Neural cell (in vitro differentiated cells): ENCODE measurements around the gene PSMC3. TPM values are rescaled to one million over a fixed set of nuclear protein-coding genes. Genes with fewer than 3 reads are reported as not detected.

Experiments used
- H2AFZ ChIP-seq: fragments of 200-600, 300-800 bp; sonication (generic), shearing (Covaris generic); 2 replicates; pipeline ENCODE4 v1.6.0; 2014; ENCODE audit warnings: low read depth, mild to moderate bottlenecking, antibody characterized with exemption, low read length, moderate library complexity
- H3F3A ChIP-seq: fragments of 200-600 bp; shearing (Covaris generic); 2 replicates; pipeline ENCODE4 v1.6.1; 2016; ENCODE audit warnings: mild to moderate bottlenecking, moderate library complexity, mixed read lengths, antibody characterized with exemption, low read length; ENCODE audit not compliant: insufficient read depth, poor library complexity, severe bottlenecking
- H3K27ac ChIP-seq: fragments of 200-600, 300-800 bp; sonication (generic), shearing (Covaris generic); 2 replicates; pipeline ENCODE4 v1.5.1; 2014; ENCODE audit warnings: mild to moderate bottlenecking, low read length, moderate library complexity
- H3K27me3 ChIP-seq: fragments of 300-800, 200-600 bp; sonication (generic), shearing (Covaris generic); 2 replicates; pipeline ENCODE4 v1.6.0; 2014; ENCODE audit warnings: mild to moderate bottlenecking, low read depth, low read length, moderate library complexity; ENCODE audit not compliant: insufficient read depth
- H3K36me3 ChIP-seq: fragments of 300-800, 200-600 bp; sonication (generic), shearing (Covaris generic); 2 replicates; pipeline ENCODE4 v1.5.1; 2014; ENCODE audit warnings: mild to moderate bottlenecking, antibody characterized with exemption, low read length, moderate library complexity; ENCODE audit not compliant: insufficient read depth
- H3K4me2 ChIP-seq: fragments of 300-800, 200-600 bp; sonication (generic), shearing (Covaris generic); 2 replicates; pipeline ENCODE4 v1.6.0; 2014; ENCODE audit warnings: mild to moderate bottlenecking, low read length
- H3K4me3 ChIP-seq: fragments of 300-800, 200-600 bp; sonication (generic), shearing (Covaris generic); 2 replicates; pipeline ENCODE4 v1.5.1; 2014; ENCODE audit warnings: mild to moderate bottlenecking, low read length, moderate library complexity
- H3K79me2 ChIP-seq: fragments of 200-600 bp; shearing (Covaris generic); replicated peaks from 2 replicates; pipeline ENCODE4 v1.6.0; 2014; ENCODE audit warnings: mild to moderate bottlenecking, low read length, moderate library complexity; ENCODE audit not compliant: insufficient read depth
- H3K9ac ChIP-seq: fragments of 300-800, 200-600 bp; sonication (generic), shearing (Covaris generic); 2 replicates; pipeline ENCODE4 v1.6.1; 2016; ENCODE audit warnings: mild to moderate bottlenecking, low read length, mixed read lengths
- H3K9me2 ChIP-seq: fragments of 200-600 bp; shearing (Covaris generic); 2 replicates; pipeline ENCODE4 v1.6.1; 2016; ENCODE audit warnings: mild to moderate bottlenecking, low read length, mixed read lengths; ENCODE audit not compliant: insufficient read depth
- H3K9me3 ChIP-seq: fragments of 200-600, 300-800 bp; sonication (generic), shearing (Covaris generic); 2 replicates; pipeline ENCODE4 v1.6.1; 2016; ENCODE audit warnings: mild to moderate bottlenecking, mixed run types, low read length, moderate library complexity, mixed read lengths
- H4K20me1 ChIP-seq: fragments of 200-600 bp; shearing (Covaris generic); 2 replicates; pipeline ENCODE4 v1.6.1; 2016; ENCODE audit warnings: mild to moderate bottlenecking, mixed run types; ENCODE audit not compliant: insufficient read depth
- CTCF ChIP-seq: fragments of 450-650 bp; IDR thresholded peaks from 2 replicates; pipeline ENCODE4 v1.5.1; 2014; ENCODE audit warnings: antibody characterized with exemption, mild to moderate bottlenecking, moderate library complexity; ENCODE audit not compliant: poor library complexity, severe bottlenecking
- EP300 ChIP-seq: fragments of 450-650 bp; conservative IDR thresholded peaks from 2 replicates; pipeline ENCODE4 v1.6.1; 2014; ENCODE audit warnings: antibody characterized with exemption, mild to moderate bottlenecking, moderate library complexity; ENCODE audit not compliant: poor library complexity, severe bottlenecking
- EZH2 ChIP-seq: fragments of 200-600, 300-800 bp; shearing (Covaris generic), sonication (generic); IDR thresholded peaks from 2 replicates; pipeline ENCODE4 v1.6.1; 2014; ENCODE audit warnings: antibody characterized with exemption, low read length, borderline replicate concordance, mild to moderate bottlenecking; ENCODE audit not compliant: insufficient read depth, poor library complexity, severe bottlenecking
- MXI1 ChIP-seq: fragments of 450-650 bp; conservative IDR thresholded peaks from 2 replicates; pipeline ENCODE4 v1.6.1; 2014; ENCODE audit warnings: antibody characterized with exemption, mild to moderate bottlenecking; ENCODE audit not compliant: poor library complexity, severe bottlenecking
- POLR2AphosphoS5 ChIP-seq: IDR thresholded peaks from 2 replicates; pipeline ENCODE4 v1.6.1; 2012
- RAD21 ChIP-seq: fragments of 450-650 bp; conservative IDR thresholded peaks from 2 replicates; pipeline ENCODE4 v1.6.1; 2014; ENCODE audit warnings: antibody characterized with exemption, mild to moderate bottlenecking, moderate library complexity
- REST ChIP-seq: IDR thresholded peaks from 2 replicates; pipeline ENCODE4 v1.6.1; 2012; ENCODE audit warnings: borderline replicate concordance
- SMC3 ChIP-seq: fragments of 450-650 bp; conservative IDR thresholded peaks from 2 replicates; pipeline ENCODE4 v1.6.1; 2014; ENCODE audit warnings: antibody characterized with exemption, mild to moderate bottlenecking, moderate library complexity; ENCODE audit not compliant: poor library complexity
- TAF1 ChIP-seq: IDR thresholded peaks from 2 replicates; pipeline ENCODE4 v1.6.1; 2012; ENCODE audit warnings: low read depth
- polyA plus RNA-seq: library from polyadenylated mRNA; depleted of rRNA; stranded (reverse); fragments of >200 nt; gene quantifications from 2 replicates; pipeline ENCODE4 v1.2.3, GENCODE V29; 2014

The PSMC3 gene
- polyA plus RNA-seq, 1 donor from 2014 or later, result 157 TPM

GRCh38 chr11:47415949-47416472 is 10.2 kb downstream of the PSMC3 start:
- Histone ChIP-seq H4K20me1 (no peaks in the 10 kb centered on the region), H3K4me2 (no peak overlapping the region), H3K27ac (no peak overlapping the region), H3K9ac (no peak overlapping the region), H3K27me3 (no peaks in the 10 kb centered on the region), H3F3A (no peaks in the 10 kb centered on the region), H3K4me3 (no peak overlapping the region), H3K79me2 (no peaks in the 10 kb centered on the region), H3K36me3 (no peaks in the 10 kb centered on the region), H3K9me3 (no peaks in the 10 kb centered on the region), H3K9me2 (no peaks in the 10 kb centered on the region), H2AFZ (no peak overlapping the region)
- TF ChIP-seq POLR2AphosphoS5 (peak; percentile 2), RAD21 (no peak)

- Histone ChIP-seq H3K4me3 (no peak overlapping the region), H3K9me3 (no peaks in the 10 kb centered on the region), H3F3A (no peaks in the 10 kb centered on the region), H3K9ac (no peak overlapping the region), H3K27ac (no peak overlapping the region), H3K79me2 (no peaks in the 10 kb centered on the region), H2AFZ (no peak overlapping the region), H3K27me3 (no peaks in the 10 kb centered on the region), H3K4me2 (no peak overlapping the region), H3K9me2 (no peaks in the 10 kb centered on the region), H4K20me1 (no peaks in the 10 kb centered on the region), H3K36me3 (no peaks in the 10 kb centered on the region)
- no peak for TF ChIP-seq POLR2AphosphoS5
- no peak for TF ChIP-seq SMC3
- no peak for TF ChIP-seq CTCF
- no peak for TF ChIP-seq EZH2
- TF ChIP-seq RAD21, result no peak
- no peak for TF ChIP-seq EP300
- TF ChIP-seq TAF1, result no peak
- TF ChIP-seq MXI1, result no peak
- no peak for TF ChIP-seq REST
Observed at GRCh38 chr11:47415091-47415854, 11.0 kb downstream of the PSMC3 start.
